Mesendoderm (in vitro differentiated cells): ENCODE results near the gene LDAH.
A peak's percentile ranks its signal among the peaks of the same experiment; 100 is the strongest.

Experiments used
- DNase-seq: peaks from one replicate; pipeline ENCODE4 v3.0.0; 2013
- H2AK5ac ChIP-seq: 2 replicates; pipeline ENCODE4 v1.6.1; 2013; ENCODE audit warnings: low read length, inconsistent platforms
- H2BK120ac ChIP-seq: 2 replicates; pipeline ENCODE4 v1.6.1; 2013; ENCODE audit warnings: low read depth, mild to moderate bottlenecking, low read length, moderate library complexity, mixed read lengths
- H2BK15ac ChIP-seq: replicated peaks from 2 replicates; pipeline ENCODE4 v1.6.1; 2013; ENCODE audit warnings: low read depth, mild to moderate bottlenecking, moderate library complexity
- H2BK5ac ChIP-seq: 2 replicates; pipeline ENCODE4 v1.6.1; 2013; ENCODE audit warnings: low read length, inconsistent platforms
- H3K18ac ChIP-seq: 2 replicates; pipeline ENCODE4 v1.6.1; 2013; ENCODE audit warnings: mild to moderate bottlenecking, low read length, mixed read lengths
- H3K23ac ChIP-seq: one replicate; pipeline ENCODE4 v1.6.1; 2013; ENCODE audit warnings: low read length
- H3K27ac ChIP-seq: 2 replicates; pipeline ENCODE4 v1.5.1; 2013; ENCODE audit warnings: low read depth, mild to moderate bottlenecking, inconsistent platforms, low read length, moderate library complexity
- H3K27me3 ChIP-seq: 2 replicates; pipeline ENCODE4 v1.6.1; 2013; ENCODE audit warnings: low read length, control low read depth, mild to moderate bottlenecking, inconsistent platforms; ENCODE audit not compliant: insufficient read depth, poor library complexity
- H3K36me3 ChIP-seq: 2 replicates; pipeline ENCODE4 v1.6.1; 2013; ENCODE audit warnings: low read length, inconsistent platforms; ENCODE audit not compliant: control insufficient read depth, insufficient read depth
- H3K4ac ChIP-seq: one replicate; pipeline ENCODE4 v1.6.1; 2013; ENCODE audit warnings: low read depth, mild to moderate bottlenecking, low read length, moderate library complexity
- H3K4me1 ChIP-seq: 2 replicates; pipeline ENCODE4 v1.6.1; 2013; ENCODE audit warnings: low read depth, low read length, inconsistent platforms; ENCODE audit not compliant: control insufficient read depth
- H3K4me2 ChIP-seq: 2 replicates; pipeline ENCODE4 v1.6.1; 2013; ENCODE audit warnings: low read length
- H3K4me3 ChIP-seq: 2 replicates; pipeline ENCODE4 v1.5.1; 2013; ENCODE audit warnings: mild to moderate bottlenecking, low read length
- H3K56ac ChIP-seq: one replicate; pipeline ENCODE4 v1.6.1; 2013; ENCODE audit warnings: low read length
- H3K79me1 ChIP-seq: 2 replicates; pipeline ENCODE4 v1.6.1; 2013; ENCODE audit warnings: low read length, inconsistent platforms
- H3K79me2 ChIP-seq: 2 replicates; pipeline ENCODE4 v1.6.1; 2013; ENCODE audit warnings: mild to moderate bottlenecking, low read length; ENCODE audit not compliant: control insufficient read depth, insufficient read depth
- H3K9ac ChIP-seq: 2 replicates; pipeline ENCODE4 v1.6.1; 2013; ENCODE audit warnings: low read length, inconsistent platforms
- H4K5ac ChIP-seq: one replicate; pipeline ENCODE4 v1.6.1; 2013; ENCODE audit warnings: low read length
- H4K8ac ChIP-seq: one replicate; pipeline ENCODE4 v1.6.1; 2013; ENCODE audit warnings: low read depth, mild to moderate bottlenecking, control low read depth, low read length, moderate library complexity
- WGBS: extraction: QIAGEN DNeasy Blood & Tissue Kit; methylation state at CpG from one replicate; pipeline ENCODE4 v1.1.7; 2013; ENCODE audit warnings: low lambda C conversion rate, missing lambda C conversion rate; ENCODE audit not compliant: insufficient coverage; ENCODE audit errors: extremely low coverage; 5-methylcytosine and 5-hydroxymethylcytosine counted together

LDAH gene

DNA sequence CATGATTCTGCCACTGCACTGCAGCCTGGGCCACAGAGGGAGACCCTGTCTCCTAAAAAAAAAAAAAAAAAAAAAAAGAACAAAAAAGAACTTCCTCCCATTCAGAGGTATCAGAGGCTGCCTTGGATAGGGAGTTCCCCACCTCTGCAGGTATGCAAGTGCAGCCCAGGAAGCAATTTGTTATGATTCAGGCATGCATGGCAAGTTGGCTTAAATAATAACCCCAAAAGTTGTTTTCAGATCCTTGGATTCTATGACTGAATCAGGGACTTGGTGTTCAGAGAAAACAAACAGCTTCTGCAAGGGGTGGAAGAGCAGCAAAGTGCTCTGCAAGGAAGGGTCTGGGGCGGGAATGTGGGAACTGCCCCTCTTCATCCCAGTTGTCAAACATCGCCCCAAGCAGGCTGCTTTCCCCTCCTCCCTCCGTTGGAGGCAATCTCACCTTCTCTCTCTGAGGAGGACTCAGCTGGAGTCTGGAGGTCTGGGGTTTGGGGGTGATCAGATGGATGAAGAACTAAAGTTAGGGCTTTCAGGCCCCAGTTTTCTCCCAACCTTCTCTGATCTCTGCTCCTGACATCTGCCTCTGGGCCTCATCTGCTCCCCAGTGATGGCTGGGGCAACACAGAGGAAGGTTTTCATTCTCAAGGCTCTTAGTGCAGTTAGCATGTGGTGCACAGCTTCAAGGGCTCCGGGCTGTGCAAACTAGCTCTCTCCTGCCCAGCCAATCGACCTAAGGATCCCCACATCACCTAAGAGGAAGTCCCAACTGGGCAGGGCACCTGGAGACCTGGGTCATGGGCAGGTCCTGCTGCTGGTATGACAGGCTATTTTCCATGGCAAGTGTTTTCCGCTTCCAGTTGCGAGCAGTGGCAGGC lies 159.5 kb downstream of the LDAH start:
- Histone ChIP-seq H3K79me1 (no peaks in the 10 kb centered on the region), H4K8ac (no peak overlapping the region), H3K18ac (no peak overlapping the region), H2BK15ac (no peak overlapping the region), H3K4me1 (no peaks in the 10 kb centered on the region), H3K27ac (no peak overlapping the region), H3K4ac (no peak overlapping the region), H3K79me2 (no peaks in the 10 kb centered on the region), H4K5ac (no peak overlapping the region), H3K56ac (no peak overlapping the region), H3K27me3 (peaks cover 50% of the 10 kb centered on the region), H3K36me3 (no peaks in the 10 kb centered on the region), H2BK5ac (no peak overlapping the region), H2BK120ac (no peak overlapping the region), H3K9ac (no peak overlapping the region), H3K4me2 (no peak overlapping the region), H2AK5ac (no peak overlapping the region), H3K23ac (no peak overlapping the region), H3K4me3 (no peak overlapping the region)
- no peak for DNase-seq
- WGBS = no CpG with 5 or more reads among the region's 7 CpGs

GRCh38 chr2:20662308-20662937 lies 160.5 kb downstream of the LDAH start:
- WGBS = no CpG with 5 or more reads among the region's 5 CpGs
- no peak overlapping the region for H2BK15ac ChIP-seq
- H3K23ac ChIP-seq = no peak overlapping the region
- no peak overlapping the region for H3K4me3 ChIP-seq
- DNase-seq = no peak
- H4K8ac ChIP-seq = no peak overlapping the region
- no peak overlapping the region for H2AK5ac ChIP-seq
- H4K5ac ChIP-seq = no peak overlapping the region
- no peak overlapping the region for H3K4ac ChIP-seq
- H3K79me2 ChIP-seq = no peaks in the 10 kb centered on the region
- H3K27me3 ChIP-seq = peaks cover 40% of the 10 kb centered on the region
- no peak overlapping the region for H3K56ac ChIP-seq
- no peak overlapping the region for H3K27ac ChIP-seq
- H3K9ac ChIP-seq = no peak overlapping the region
- no peaks in the 10 kb centered on the region for H3K4me1 ChIP-seq
- H3K4me2 ChIP-seq = no peak overlapping the region
- no peak overlapping the region for H2BK120ac ChIP-seq
- H2BK5ac ChIP-seq = no peak overlapping the region
- no peak overlapping the region for H3K18ac ChIP-seq
- no peaks in the 10 kb centered on the region for H3K79me1 ChIP-seq
- H3K36me3 ChIP-seq = no peaks in the 10 kb centered on the region

DNA sequence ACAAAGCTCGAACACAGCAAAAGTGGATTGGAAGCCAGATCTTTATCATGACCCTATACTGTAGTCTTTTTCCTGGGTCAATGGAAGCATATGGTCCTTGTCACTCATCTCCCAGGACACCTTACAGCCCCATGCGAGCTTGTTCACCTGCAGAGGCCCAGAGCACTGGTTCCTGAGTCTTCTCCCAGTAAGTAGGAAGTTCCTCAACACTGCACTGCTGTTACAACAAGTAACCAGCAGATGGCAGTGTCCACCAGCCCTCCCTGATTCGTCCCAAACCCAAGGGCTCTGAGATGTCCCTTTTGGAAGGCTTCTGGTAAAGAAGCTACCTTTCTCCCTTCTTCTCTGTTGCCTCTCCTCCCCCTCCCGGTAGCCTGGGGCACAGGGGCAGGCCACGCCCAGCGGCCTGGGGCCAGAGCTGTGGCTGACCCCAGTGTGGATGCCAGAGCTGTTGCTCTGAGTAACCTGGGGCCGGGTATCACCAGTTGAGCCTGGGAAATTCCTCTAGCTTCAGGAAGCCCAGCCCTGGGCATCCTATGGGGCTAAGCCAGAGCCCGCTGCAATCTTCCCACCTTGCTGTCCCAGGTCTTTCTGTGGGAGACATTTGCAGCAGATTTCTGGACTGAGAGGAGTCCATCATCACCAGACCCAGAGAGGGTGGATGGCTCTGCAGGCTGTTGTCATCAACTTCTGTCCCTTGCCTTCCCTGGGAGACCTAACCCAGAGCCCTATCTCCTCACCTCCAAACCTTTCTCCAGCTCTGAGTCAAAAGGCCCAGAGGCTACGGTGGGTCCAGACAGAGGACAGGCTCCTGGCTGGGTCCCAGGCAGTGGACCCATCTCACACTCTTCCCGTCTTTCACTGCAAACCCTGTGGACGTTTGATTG lies 161.2 kb downstream of the LDAH start:
- H3K79me1 ChIP-seq = no peaks in the 10 kb centered on the region
- H3K4me3 ChIP-seq = no peak overlapping the region
- no peak overlapping the region for H3K4ac ChIP-seq
- no peaks in the 10 kb centered on the region for H3K79me2 ChIP-seq
- no peak overlapping the region for H2BK120ac ChIP-seq
- peaks cover 39% of the 10 kb centered on the region for H3K27me3 ChIP-seq
- no peaks in the 10 kb centered on the region for H3K36me3 ChIP-seq
- no peak overlapping the region for H3K18ac ChIP-seq
- no peak overlapping the region for H2AK5ac ChIP-seq
- H4K5ac ChIP-seq = no peak overlapping the region
- no peak overlapping the region for H2BK15ac ChIP-seq
- no peak overlapping the region for H3K9ac ChIP-seq
- no peak overlapping the region for H4K8ac ChIP-seq
- H2BK5ac ChIP-seq = no peak overlapping the region
- WGBS = no CpG with 5 or more reads among the region's 11 CpGs
- peak; percentile 93 for DNase-seq
- no peak overlapping the region for H3K56ac ChIP-seq
- no peaks in the 10 kb centered on the region for H3K4me1 ChIP-seq
- H3K27ac ChIP-seq = no peak overlapping the region
- no peak overlapping the region for H3K4me2 ChIP-seq
- H3K23ac ChIP-seq = no peak overlapping the region

DNA sequence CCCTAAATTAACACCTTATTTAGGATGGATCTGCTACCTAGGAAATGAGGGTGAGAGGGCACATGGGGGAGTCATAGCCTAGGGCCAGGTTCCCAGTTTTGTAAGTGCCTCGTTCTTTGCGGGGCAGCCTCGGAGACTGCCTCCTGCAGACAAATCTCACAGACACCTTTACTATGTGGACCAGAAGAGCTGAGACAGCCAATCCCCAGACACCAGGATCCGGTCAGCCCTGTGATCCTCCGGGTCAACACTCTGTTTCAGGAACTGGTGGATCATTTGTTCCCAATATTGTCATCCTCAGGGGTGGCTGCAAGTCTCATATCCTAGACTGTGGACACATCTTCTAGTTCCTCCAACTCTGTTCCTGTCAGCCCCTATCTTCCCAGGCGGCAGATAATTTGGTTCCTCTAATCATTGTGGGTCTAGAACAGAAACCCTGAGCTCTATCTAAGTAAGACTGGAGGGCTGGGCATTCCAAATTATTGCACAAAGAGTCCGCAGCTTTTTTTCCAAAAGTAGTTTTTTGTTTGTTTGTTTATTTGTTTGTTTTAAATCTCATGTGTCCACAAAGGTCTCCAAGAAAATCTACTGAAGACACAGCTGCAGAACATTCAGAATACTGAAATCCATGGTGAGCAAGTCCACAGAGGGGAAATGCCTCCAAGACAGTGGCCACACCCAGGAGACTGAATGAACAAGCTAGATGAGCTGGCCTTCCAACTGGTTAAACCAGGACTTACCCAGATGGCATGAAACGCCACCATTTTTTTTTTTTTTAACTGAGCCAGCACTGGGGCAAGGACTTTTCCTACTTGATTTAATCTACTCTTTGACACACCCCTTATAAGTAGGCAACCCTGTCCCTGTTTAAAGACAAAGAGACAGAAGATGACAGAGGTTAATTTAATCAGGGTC lies 162.1 kb downstream of the LDAH start:
- no peak overlapping the region for H4K8ac ChIP-seq
- H2AK5ac ChIP-seq = no peak overlapping the region
- no peak overlapping the region for H3K18ac ChIP-seq
- no peak overlapping the region for H2BK5ac ChIP-seq
- H2BK15ac ChIP-seq = no peak overlapping the region
- H3K4me2 ChIP-seq = no peak overlapping the region
- H3K36me3 ChIP-seq = no peaks in the 10 kb centered on the region
- no peak overlapping the region for H2BK120ac ChIP-seq
- WGBS = no CpG with 5 or more reads among the region's 8 CpGs
- no peak overlapping the region for H4K5ac ChIP-seq
- H3K27me3 ChIP-seq = peaks cover 35% of the 10 kb centered on the region
- no peaks in the 10 kb centered on the region for H3K79me2 ChIP-seq
- H3K27ac ChIP-seq = no peak overlapping the region
- no peak overlapping the region for H3K23ac ChIP-seq
- DNase-seq = no peak
- H3K9ac ChIP-seq = no peak overlapping the region
- no peak overlapping the region for H3K4ac ChIP-seq
- H3K4me3 ChIP-seq = no peak overlapping the region
- peak overlapping the region; percentile 63 for H3K56ac ChIP-seq
- no peaks in the 10 kb centered on the region for H3K79me1 ChIP-seq
- no peaks in the 10 kb centered on the region for H3K4me1 ChIP-seq

DNA sequence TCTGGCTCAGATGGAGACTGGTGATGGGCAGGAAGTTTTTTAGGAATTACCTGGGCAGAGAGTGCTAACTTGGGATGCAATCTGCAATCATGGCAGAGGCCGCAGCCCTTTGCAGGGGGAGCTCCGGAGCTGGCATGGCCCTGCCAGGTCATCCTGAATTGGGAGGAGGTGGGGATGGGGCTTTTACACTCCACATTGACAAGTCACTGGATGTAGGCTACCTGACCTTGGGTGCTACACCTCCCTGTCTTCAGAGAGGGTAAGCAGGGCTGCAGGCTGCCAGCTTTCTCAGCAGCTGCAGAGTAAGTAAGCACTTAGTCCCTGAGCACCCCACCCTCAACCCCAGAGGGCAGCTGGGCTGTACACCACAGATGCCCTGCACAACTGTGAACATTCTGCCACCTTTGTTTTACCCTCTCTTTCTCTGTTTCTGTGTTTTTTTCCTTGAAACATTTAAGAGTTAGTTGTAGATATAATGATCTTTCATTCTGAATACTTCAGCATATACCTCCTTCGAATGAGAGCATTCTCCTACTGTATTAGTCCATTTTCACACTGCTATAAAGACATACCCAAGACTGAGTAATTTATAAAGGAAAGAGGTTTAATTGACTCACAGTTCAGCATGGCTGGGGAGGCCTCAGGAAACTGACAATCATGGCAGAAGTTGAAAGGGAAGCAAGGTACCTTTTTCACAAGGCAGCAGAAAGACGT lies 165.2 kb downstream of the LDAH start:
- Histone ChIP-seq H2AK5ac (no peak overlapping the region), H3K27me3 (peaks cover 6% of the 10 kb centered on the region), H3K9ac (no peak overlapping the region), H3K4ac (no peak overlapping the region), H3K79me1 (no peaks in the 10 kb centered on the region), H3K23ac (no peak overlapping the region), H2BK5ac (no peak overlapping the region), H3K4me1 (no peaks in the 10 kb centered on the region), H3K27ac (no peak overlapping the region), H4K8ac (no peak overlapping the region), H3K4me3 (no peak overlapping the region), H3K18ac (no peak overlapping the region), H3K79me2 (no peaks in the 10 kb centered on the region), H2BK120ac (no peak overlapping the region), H4K5ac (no peak overlapping the region), H2BK15ac (no peak overlapping the region), H3K4me2 (no peak overlapping the region), H3K56ac (peak overlapping the region; percentile 7), H3K36me3 (no peaks in the 10 kb centered on the region)
- no CpG with 5 or more reads among the region's 4 CpGs for WGBS
- DNase-seq = no peak
